Camera-type eye (tissue), 1 donor: ENCODE results near the gene SLC1A6. TPM values are rescaled to one million over a fixed set of nuclear protein-coding genes. Genes with fewer than 3 reads are reported as not detected.

Experiments
- total RNA-seq: library from RNA; depleted of rRNA; stranded (reverse); fragments of >200 nt; gene quantifications from one replicate; pipeline ENCODE4 v1.2.3, GENCODE V29; 2014

Gene SLC1A6
- total RNA-seq, result 12.4 TPM

DNA sequence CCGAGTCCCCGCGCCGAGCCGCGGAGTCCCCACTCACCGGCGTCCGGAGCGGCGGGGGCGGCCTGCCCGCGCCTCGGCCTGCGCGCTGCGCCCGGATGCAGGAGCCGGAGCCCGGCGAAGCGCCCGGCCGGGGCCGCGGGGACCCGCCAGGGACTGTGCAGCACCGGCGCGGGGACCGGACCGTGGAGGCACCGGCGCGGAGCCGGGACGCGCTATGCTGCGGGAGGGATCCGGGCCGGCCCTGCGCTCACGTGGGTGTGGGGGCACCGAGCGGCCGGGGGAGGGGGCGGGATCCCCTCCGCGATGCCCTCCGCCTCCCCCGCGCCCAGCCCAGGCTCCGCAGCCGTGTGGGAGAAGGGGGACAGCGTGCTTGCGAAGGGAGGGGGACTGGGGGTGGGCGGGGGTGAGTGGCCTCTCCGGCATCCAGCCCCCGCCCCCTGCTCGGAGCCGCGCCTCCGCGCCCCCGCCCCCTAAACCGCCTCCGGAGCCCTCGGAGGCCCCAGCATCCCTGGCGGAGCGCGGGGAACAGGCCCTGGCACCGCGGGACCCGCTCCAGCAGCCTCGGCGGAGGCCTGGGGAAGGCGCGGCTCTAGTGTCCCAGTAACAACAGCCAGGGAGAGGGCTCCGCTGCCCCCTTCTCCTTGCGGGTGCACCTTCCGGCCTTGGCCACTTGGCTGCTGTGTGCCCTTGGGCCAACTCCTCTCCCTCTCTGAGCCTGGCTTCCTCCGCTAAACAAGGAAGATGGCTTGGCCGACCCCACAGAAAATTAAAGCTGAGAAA is at the start of gene SLC1A6:
Gene SLC1A6 (minus strand): TSS at position 389 of the 780 bp plus-strand sequence. CDS start 6,954 bp downstream, outside the sequence.

DNA sequence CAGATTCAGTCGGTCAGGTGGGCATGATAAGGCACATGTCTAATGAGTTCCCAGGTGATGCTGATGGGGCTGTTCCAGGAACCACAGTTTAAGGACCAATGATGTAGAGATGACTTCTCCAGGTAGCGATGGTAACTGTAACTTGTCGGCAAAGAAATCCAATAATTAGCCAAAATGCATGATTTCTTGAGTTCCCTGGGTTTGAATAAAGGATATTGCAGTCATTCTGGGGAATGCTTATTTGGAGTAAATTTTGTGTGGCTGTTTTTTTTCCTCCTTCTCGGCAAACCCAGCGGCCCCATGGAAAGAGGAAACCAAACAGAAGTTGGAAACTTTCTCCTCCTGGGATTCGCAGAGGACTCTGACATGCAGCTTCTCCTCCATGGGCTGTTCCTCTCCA is 38.5 kb downstream of the SLC1A6 start, which contains the start of gene OR7C2:
Gene OR7C2 (plus strand): TSS at position 301 of the 400 bp plus-strand sequence. CDS start 0 bp downstream, at position 301.

Other genes starting within 250 kb of the SLC1A6 start
- 0.49 TPM for gene ADGRE2, start 201.3 kb downstream of the SLC1A6 start, total RNA-seq
- not detected for gene OR7A5, start 144.7 kb downstream of the SLC1A6 start, total RNA-seq
- gene OR7C1, start 144.7 kb downstream of the SLC1A6 start, total RNA-seq, result under 0.01 TPM
- gene OR7A10, start 130.9 kb downstream of the SLC1A6 start, total RNA-seq, result not detected
- gene OR7A17, start 93.7 kb downstream of the SLC1A6 start, total RNA-seq, result not detected
- gene OR7C2, start 38.4 kb downstream of the SLC1A6 start, total RNA-seq, result not detected
- gene CASP14, start 69.6 kb upstream of the SLC1A6 start, total RNA-seq, result 0.27 TPM
- gene OR1I1, start 102.3 kb upstream of the SLC1A6 start, total RNA-seq, result not detected
- gene SYDE1, start 127.5 kb upstream of the SLC1A6 start, total RNA-seq, result 23.3 TPM
- gene NOTCH3, start 221.1 kb upstream of the SLC1A6 start, total RNA-seq, result 91.8 TPM